ES-I3 (cell line): ENCODE data around the gene ST6GAL1.

Source experiments
- H3K36me3 ChIP-seq: 2 replicates; pipeline ENCODE4 v1.6.1; 2013; ENCODE audit warnings: mild to moderate bottlenecking, low read length, control low read depth, moderate library complexity; ENCODE audit not compliant: insufficient read depth
- H3K4me1 ChIP-seq: 2 replicates; pipeline ENCODE4 v1.6.1; 2013; ENCODE audit warnings: mild to moderate bottlenecking, control low read depth, low read length; ENCODE audit not compliant: insufficient read depth
- H3K9ac ChIP-seq: 2 replicates; pipeline ENCODE4 v1.6.1; 2013; ENCODE audit warnings: low read depth, mild to moderate bottlenecking, low read length, moderate library complexity
- H3K9me3 ChIP-seq: 2 replicates; pipeline ENCODE4 v1.6.1; 2013; ENCODE audit warnings: mild to moderate bottlenecking, low read length, moderate library complexity; ENCODE audit not compliant: control insufficient read depth, insufficient read depth

Gene ST6GAL1

GRCh38 chr3:187026317-187026670, 96.0 kb downstream of the ST6GAL1 start:
- H3K9me3 ChIP-seq: no peaks in the 10 kb centered on the region
- no peaks in the 10 kb centered on the region; the same call in 1 of the 2 replicates for H3K4me1 ChIP-seq
- H3K9ac ChIP-seq: no peak overlapping the region
- no peaks in the 10 kb centered on the region for H3K36me3 ChIP-seq

- H3K4me1 ChIP-seq: no peaks in the 10 kb centered on the region
- H3K9ac ChIP-seq: no peak overlapping the region
- no peaks in the 10 kb centered on the region for H3K9me3 ChIP-seq
- no peaks in the 10 kb centered on the region for H3K36me3 ChIP-seq
These were observed 97.4 kb downstream of the ST6GAL1 start for GRCh38 chr3:187027531-187028278.

- Histone ChIP-seq H3K9me3 (no peaks in the 10 kb centered on the region), H3K36me3 (no peaks in the 10 kb centered on the region), H3K4me1 (no peaks in the 10 kb centered on the region), H3K9ac (no peak overlapping the region)
These were observed 101.6 kb downstream of the ST6GAL1 start for GRCh38 chr3:187031934-187032333.

GRCh38 chr3:187036394-187036793, 106.1 kb downstream of the ST6GAL1 start:
- Histone ChIP-seq H3K4me1 (no peaks in the 10 kb centered on the region), H3K9me3 (no peaks in the 10 kb centered on the region), H3K36me3 (peaks cover 5% of the 10 kb centered on the region; the same call in 1 of the 2 replicates), H3K9ac (no peak overlapping the region)

DNA sequence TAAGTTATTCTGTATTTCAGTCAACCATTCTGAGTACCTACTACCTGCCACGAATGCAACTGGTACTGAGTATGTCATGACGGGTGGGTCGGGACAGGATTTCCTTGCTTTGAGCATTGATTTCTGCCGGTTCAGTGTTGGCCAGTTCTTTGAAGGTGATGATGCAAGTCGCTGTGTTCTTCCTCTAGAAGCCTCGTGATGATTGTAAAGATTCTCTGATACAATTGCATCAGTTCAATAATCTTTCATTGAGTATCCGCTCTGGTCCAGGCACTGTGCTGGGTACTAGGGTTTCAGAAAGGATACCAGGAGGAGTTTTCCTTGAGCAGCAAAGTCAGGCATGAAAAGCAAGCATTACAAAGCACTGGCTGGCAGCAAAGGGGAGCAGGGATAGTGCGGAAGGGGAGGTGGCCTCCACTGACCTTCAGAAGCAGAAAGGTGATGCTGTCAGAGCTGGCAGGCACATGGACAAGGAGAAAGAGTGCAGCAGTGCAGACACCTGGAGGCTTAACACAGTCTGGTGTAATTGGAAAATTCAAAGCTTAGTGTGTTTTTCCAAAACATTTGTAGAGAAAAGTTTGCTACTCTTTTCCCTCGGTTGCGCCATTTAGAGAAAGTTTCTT, 108.9 kb downstream of the ST6GAL1 start:
- no peaks in the 10 kb centered on the region for H3K9me3 ChIP-seq
- no peaks in the 10 kb centered on the region for H3K4me1 ChIP-seq
- no peak overlapping the region for H3K9ac ChIP-seq
- peaks cover 8% of the 10 kb centered on the region for H3K36me3 ChIP-seq

- Histone ChIP-seq H3K36me3 (peaks cover 8% of the 10 kb centered on the region), H3K4me1 (no peaks in the 10 kb centered on the region), H3K9me3 (no peaks in the 10 kb centered on the region), H3K9ac (no peak overlapping the region)
These were observed 109.5 kb downstream of the ST6GAL1 start for GRCh38 chr3:187039723-187040414.

DNA sequence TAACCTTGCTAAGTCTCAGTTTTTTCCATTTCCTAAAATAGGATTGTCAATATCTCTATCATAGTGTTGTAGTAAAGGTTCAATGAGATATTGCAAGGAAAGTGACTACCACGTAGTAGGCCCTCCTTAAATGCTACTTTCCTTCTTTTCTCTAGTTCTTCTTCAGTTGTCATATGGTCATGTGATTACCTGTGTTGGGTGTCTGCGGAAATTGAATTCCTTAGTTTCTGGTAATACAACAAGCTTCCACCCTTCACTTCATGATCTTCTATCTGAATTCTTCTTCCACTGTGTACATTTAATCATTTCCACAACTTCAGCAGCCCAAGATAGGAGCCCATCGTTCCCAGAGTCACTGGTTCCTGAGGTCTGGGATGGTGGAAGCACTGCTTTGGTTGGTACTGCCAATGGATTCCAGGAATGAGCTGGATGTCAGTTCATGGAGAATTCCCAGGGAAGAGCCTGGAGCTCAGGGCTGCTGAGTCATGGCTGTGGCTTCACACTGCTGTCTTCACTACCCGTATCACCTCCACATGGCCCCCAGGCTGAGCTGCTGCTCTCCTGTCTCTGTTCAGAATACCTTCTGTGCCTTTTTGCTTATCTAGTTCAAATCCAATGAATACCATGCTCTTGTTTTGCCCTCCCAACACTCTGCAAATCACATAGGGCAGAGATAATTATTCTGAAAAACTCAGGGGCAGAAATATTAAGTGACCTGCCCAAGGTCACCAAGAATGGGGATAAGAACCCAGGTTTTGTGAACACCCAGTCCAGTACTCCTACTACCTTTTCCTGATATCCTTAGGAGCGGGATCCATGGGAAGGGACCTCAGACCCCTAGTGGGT, 110.4 kb downstream of the ST6GAL1 start:
- no peaks in the 10 kb centered on the region for H3K9me3 ChIP-seq
- H3K4me1 ChIP-seq: no peaks in the 10 kb centered on the region
- H3K36me3 ChIP-seq: peaks cover 8% of the 10 kb centered on the region
- H3K9ac ChIP-seq: no peak overlapping the region

GRCh38 chr3:187041362-187042307, 111.3 kb downstream of the ST6GAL1 start:
- no peaks in the 10 kb centered on the region for H3K9me3 ChIP-seq
- no peak overlapping the region for H3K9ac ChIP-seq
- H3K4me1 ChIP-seq: no peaks in the 10 kb centered on the region
- H3K36me3 ChIP-seq: peaks cover 8% of the 10 kb centered on the region

DNA sequence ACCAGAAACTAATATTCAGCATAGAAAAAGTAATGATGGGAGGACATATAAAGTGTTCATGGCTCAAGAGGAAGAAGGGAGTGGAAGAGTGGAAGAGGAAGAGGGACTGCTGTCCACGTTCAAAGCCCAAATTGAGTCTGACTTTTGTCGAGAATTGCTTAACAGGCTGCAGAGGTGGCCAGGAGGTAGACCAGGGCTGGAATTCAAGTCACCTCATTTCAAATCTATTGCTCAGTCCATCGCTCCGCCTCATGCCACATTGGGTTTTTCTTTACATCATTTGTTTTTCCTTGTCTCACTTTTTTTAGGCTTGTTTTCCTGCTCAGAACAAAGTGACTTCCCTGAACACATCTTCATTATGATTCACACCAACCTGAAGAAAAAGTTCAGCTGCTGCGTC, 112.0 kb downstream of the ST6GAL1 start:
- Histone ChIP-seq H3K9me3 (no peaks in the 10 kb centered on the region), H3K9ac (no peak overlapping the region), H3K4me1 (no peaks in the 10 kb centered on the region), H3K36me3 (peaks cover 8% of the 10 kb centered on the region)

GRCh38 chr3:187042874-187043458, 112.6 kb downstream of the ST6GAL1 start:
- peaks cover 8% of the 10 kb centered on the region for H3K36me3 ChIP-seq
- H3K9me3 ChIP-seq: no peaks in the 10 kb centered on the region
- H3K9ac ChIP-seq: no peak overlapping the region
- H3K4me1 ChIP-seq: no peaks in the 10 kb centered on the region

DNA sequence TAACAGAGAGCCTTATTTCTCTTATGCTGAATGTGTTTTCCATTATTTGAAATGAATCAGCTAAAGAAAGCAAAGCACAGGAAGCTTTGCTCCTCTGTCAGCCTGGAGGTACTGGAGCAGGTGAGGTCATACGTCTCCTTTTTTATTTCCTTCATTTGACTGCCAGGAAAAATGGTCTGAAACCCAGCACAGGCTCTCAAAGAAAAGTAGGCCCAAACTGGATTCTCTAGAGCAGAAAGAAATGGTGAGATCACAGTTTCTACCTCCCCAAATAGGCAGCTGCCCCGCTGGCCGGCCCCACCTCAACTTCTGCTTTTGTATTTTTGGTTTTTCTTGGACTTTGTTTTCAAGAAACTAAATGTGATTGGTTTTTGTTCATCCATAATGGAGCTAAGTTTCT, 113.9 kb downstream of the ST6GAL1 start:
- no peak overlapping the region for H3K9ac ChIP-seq
- no peaks in the 10 kb centered on the region for H3K9me3 ChIP-seq
- no peaks in the 10 kb centered on the region for H3K4me1 ChIP-seq
- H3K36me3 ChIP-seq: peaks cover 8% of the 10 kb centered on the region

DNA sequence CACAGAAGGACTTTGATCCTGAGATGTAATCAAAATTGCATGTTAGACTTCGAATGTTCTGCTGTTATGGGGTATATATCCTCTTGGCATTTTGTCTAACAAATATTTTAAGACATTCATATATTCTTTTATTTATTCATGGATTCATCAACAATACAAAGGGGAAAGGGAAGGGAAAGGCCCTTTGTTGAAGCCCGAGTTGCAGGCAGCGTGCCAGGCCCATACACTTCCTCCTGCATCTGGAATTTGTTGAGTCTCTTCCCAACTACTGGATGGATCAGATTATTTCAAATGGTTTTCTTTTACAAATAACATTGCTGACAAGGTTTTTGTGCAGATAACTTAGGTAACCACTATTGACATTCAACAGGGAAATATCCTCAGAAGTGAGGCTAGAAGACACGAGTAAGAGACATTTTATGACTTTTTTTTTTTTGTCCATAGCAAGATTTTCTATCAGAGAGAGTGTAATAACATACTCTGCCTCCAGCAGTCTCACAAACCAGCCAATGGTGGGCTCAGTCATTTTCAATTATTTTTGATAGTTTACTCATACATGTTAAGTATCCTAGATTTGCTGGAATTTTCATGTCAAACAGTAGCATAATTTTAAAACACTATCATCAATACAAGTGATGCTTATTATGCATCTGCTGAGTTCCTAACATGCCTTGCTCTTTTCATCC, 114.7 kb downstream of the ST6GAL1 start:
- peaks cover 7% of the 10 kb centered on the region for H3K36me3 ChIP-seq
- H3K9me3 ChIP-seq: no peaks in the 10 kb centered on the region
- H3K9ac ChIP-seq: no peak overlapping the region
- H3K4me1 ChIP-seq: no peaks in the 10 kb centered on the region

GRCh38 chr3:187046033-187046432, 115.7 kb downstream of the ST6GAL1 start:
- Histone ChIP-seq H3K9ac (no peak overlapping the region), H3K4me1 (no peaks in the 10 kb centered on the region), H3K36me3 (peaks cover 3% of the 10 kb centered on the region), H3K9me3 (no peaks in the 10 kb centered on the region)
